Adrenal gland (tissue), 5 donors: ENCODE results near the gene ASAP2.

Experiments
- CTCF ChIP-seq, 6 experiments: fragments of 450-650 bp in 4 of 6; fragments of 200-600 bp in 2 of 6; sonication (generic) in 1 of 6; IDR thresholded peaks; 1 replicate in 5 of 6; 2 replicates in 1 of 6; pipeline versions ENCODE4 v1.5.1 to v1.8.0; 2016 to 2021; ENCODE audit warnings: antibody characterized with exemption in 6 of 6, mild to moderate bottlenecking in 2 of 6, moderate library complexity in 1 of 6
- POLR2A ChIP-seq, 2 donors: fragments of 450-650 bp; IDR thresholded peaks; one replicate each; pipeline ENCODE4 v1.6.1; 2017; ENCODE audit warnings: antibody characterized with exemption in 2 of 2, mild to moderate bottlenecking in 2 of 2, moderate library complexity in 1 of 2
- donor health status: DM: no; HTN: no; CAD: no.

GRCh38 chr2:9302755-9303154 lies 96.1 kb downstream of the ASAP2 start:
- TF ChIP-seq CTCF (IDR thresholded peaks at IDR 0.05), result no peak
- TF ChIP-seq POLR2A (IDR thresholded peaks at IDR 0.05), result no peak
